ENCODE measurements around the gene PTPRN2.
"Not testable (repeated sequence)": the region's sequence is repeated elsewhere in the genome, so short reads cannot be mapped to it uniquely, and the experiment has no call there.

The PTPRN2 gene

GRCh38 chr7:158315881-158316280 lies 271.7 kb downstream of the PTPRN2 start:
- no peak for DNase-seq

GRCh38 chr7:158315326-158315725 lies 272.3 kb downstream of the PTPRN2 start:
- DNase-seq, result no peak

GRCh38 chr7:158314394-158314793 lies 273.2 kb downstream of the PTPRN2 start:
- DNase-seq, result no peak

GRCh38 chr7:158313931-158314330 lies 273.7 kb downstream of the PTPRN2 start:
- DNase-seq, result no peak

- DNase-seq, result no peak
Measured at GRCh38 chr7:158312789-158313188, 274.8 kb downstream of the PTPRN2 start.

GRCh38 chr7:158311791-158312190 lies 275.8 kb downstream of the PTPRN2 start:
- no peak for DNase-seq

- DNase-seq, result no peak
Measured at GRCh38 chr7:158310924-158311666, 276.5 kb downstream of the PTPRN2 start.

- no peak for DNase-seq
Measured at GRCh38 chr7:158309868-158310763, 277.5 kb downstream of the PTPRN2 start.

- no peak for DNase-seq
Measured at GRCh38 chr7:158308001-158308400, 279.6 kb downstream of the PTPRN2 start.

GRCh38 chr7:158304072-158304471 lies 283.6 kb downstream of the PTPRN2 start:
- DNase-seq, result not testable (repeated sequence)

GRCh38 chr7:158303121-158303520 lies 284.5 kb downstream of the PTPRN2 start:
- no peak for DNase-seq

- no peak for DNase-seq
Measured at GRCh38 chr7:158302274-158303070, 285.2 kb downstream of the PTPRN2 start.

- no peak for DNase-seq
Measured at GRCh38 chr7:158301207-158301606, 286.4 kb downstream of the PTPRN2 start.

- DNase-seq, result no peak
Measured at GRCh38 chr7:158300427-158300826, 287.2 kb downstream of the PTPRN2 start.

GRCh38 chr7:158299607-158300006 lies 288.0 kb downstream of the PTPRN2 start:
- no peak for DNase-seq

- DNase-seq, result no peak
Measured at GRCh38 chr7:158296798-158297104, 290.9 kb downstream of the PTPRN2 start.

- DNase-seq, result no peak
Measured at GRCh38 chr7:158295966-158296797, 291.4 kb downstream of the PTPRN2 start.

- DNase-seq, result not testable (repeated sequence)
Measured at GRCh38 chr7:158294468-158295215, 293.0 kb downstream of the PTPRN2 start.

GRCh38 chr7:158292948-158293347 lies 294.7 kb downstream of the PTPRN2 start:
- no peak for DNase-seq

- no peak for DNase-seq
Measured at GRCh38 chr7:158291998-158292397, 295.6 kb downstream of the PTPRN2 start.

GRCh38 chr7:158289761-158290523 lies 297.7 kb downstream of the PTPRN2 start:
- no peak for DNase-seq
